ENCODE measurements around the gene AKAP12. TPM values are rescaled to one million over a fixed set of nuclear protein-coding genes. Genes with fewer than 3 reads are reported as not detected.
"Not testable (repeated sequence)": the region's sequence is repeated elsewhere in the genome, so short reads cannot be mapped to it uniquely, and the experiment has no call there.

The AKAP12 gene
- total RNA-seq, 1 donor from 2014 or later = 736 TPM

GRCh38 chr6:151353795-151354194 lies 114.0 kb downstream of the AKAP12 start:
- no peak for DNase-seq (ENCODE audit: low spot score in 2 of 2, unreplicated experiment in 2 of 2)
- no peaks in the 10 kb centered on the region for H3K27me3 Mint-ChIP-seq (ENCODE audit: low read depth)
- no peak overlapping the region for H3K27ac Mint-ChIP-seq
- no peak for TF ChIP-seq CTCF (IDR thresholded peaks at IDR 0.05; ENCODE audit: unreplicated experiment)
- H3K4me1 Mint-ChIP-seq = peaks cover 8% of the 10 kb centered on the region
- no peak overlapping the region for H3K4me3 Mint-ChIP-seq
- peaks cover 18% of the 10 kb centered on the region for H3K36me3 Mint-ChIP-seq
- no peaks in the 10 kb centered on the region for H3K9me3 Mint-ChIP-seq

DNA sequence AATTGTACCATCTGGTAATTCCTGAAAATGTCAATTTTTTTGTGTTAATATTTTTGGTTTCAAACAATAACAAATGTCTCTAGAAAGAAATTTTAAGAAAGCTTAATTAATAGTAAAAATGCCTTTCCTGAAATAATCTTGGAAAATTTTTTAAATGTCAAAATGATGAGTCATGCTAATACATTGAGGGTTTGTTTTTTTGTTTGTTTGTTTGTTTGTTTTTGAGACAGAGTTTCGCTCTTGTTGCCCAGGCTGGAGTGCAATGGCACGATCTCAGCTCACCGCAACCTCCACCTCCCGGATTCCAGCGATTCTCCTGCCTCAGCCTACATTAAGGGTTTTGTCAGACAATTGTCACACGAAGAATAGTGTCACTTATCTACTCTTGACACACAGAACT lies 117.2 kb downstream of the AKAP12 start:
- not testable (repeated sequence) for H3K27me3 Mint-ChIP-seq (ENCODE audit: low read depth); DNase-seq (ENCODE audit: low spot score in 2 of 2, unreplicated experiment in 2 of 2); H3K4me3 Mint-ChIP-seq; H3K9me3 Mint-ChIP-seq; H3K4me1 Mint-ChIP-seq
- peak overlapping the region; percentile 59 for H3K27ac Mint-ChIP-seq
- H3K36me3 Mint-ChIP-seq = peaks cover 18% of the 10 kb centered on the region

GRCh38 chr6:151357758-151358436 lies 118.1 kb downstream of the AKAP12 start:
- peak overlapping the region; percentile 80 for H3K27ac Mint-ChIP-seq
- no peak for TF ChIP-seq CTCF (IDR thresholded peaks at IDR 0.05; ENCODE audit: unreplicated experiment)
- DNase-seq (ENCODE audit: low spot score in 2 of 2, unreplicated experiment in 2 of 2) = no peak

DNA sequence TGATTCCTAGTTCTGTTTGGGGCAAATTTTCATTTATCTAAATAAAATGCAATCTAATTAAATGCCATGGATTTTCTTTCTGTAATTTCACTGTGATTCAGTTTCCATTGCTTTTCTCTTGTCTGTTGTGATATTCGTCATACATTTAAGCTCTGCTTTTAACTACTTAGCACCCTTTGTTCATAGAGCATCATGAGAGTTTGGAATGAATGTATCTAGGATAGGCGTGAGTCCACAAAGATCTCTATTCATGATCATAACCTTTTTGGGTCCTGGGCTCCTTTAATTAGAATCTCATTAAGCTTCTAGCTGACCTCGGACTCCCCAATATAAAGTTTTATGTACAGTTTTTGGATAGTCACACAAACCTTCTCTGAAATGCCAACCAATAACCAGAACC lies 118.7 kb downstream of the AKAP12 start:
- H3K27ac Mint-ChIP-seq = peak overlapping the region; percentile 80
- DNase-seq (ENCODE audit: low spot score in 2 of 2, unreplicated experiment in 2 of 2) = no peak
- peaks cover 9% of the 10 kb centered on the region for H3K4me1 Mint-ChIP-seq
- H3K9me3 Mint-ChIP-seq = no peaks in the 10 kb centered on the region
- no peak overlapping the region for H3K4me3 Mint-ChIP-seq
- H3K36me3 Mint-ChIP-seq = peaks cover 18% of the 10 kb centered on the region
- no peak for TF ChIP-seq CTCF (IDR thresholded peaks at IDR 0.05; ENCODE audit: unreplicated experiment)
- H3K27me3 Mint-ChIP-seq (ENCODE audit: low read depth) = no peaks in the 10 kb centered on the region

More at GRCh38 chr6:151357758-151358436, 118.1 kb downstream of the AKAP12 start:
- no peak overlapping the region for H3K4me3 Mint-ChIP-seq
- H3K27me3 Mint-ChIP-seq (ENCODE audit: low read depth) = no peaks in the 10 kb centered on the region
- peaks cover 18% of the 10 kb centered on the region for H3K36me3 Mint-ChIP-seq
- no peaks in the 10 kb centered on the region for H3K9me3 Mint-ChIP-seq
- H3K4me1 Mint-ChIP-seq = peaks cover 7% of the 10 kb centered on the region

DNA sequence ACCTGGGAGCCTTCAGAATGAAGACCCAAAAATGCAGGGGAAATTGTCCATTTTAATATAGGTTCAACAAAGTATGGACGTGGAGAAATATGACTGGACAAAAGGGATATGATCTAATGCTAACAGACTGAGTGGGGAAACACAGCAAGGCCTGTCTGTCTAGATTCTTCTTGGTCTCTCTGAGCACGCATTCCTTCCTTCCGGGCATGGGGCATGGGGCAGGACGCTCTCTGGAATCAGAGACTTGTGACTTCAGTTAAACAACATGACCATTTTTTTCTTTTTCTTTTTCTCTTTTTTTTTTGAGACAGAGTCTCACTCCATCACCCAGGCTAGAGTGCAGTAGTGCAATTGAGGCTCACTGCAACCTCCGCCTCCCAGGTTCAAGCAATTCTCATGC lies 119.7 kb downstream of the AKAP12 start:
- Mint-ChIP-seq H3K9me3 (no peaks in the 10 kb centered on the region), H3K4me3 (no peak overlapping the region), H3K27ac (peak overlapping the region; percentile 75), H3K4me1 (peaks cover 15% of the 10 kb centered on the region), H3K36me3 (peaks cover 19% of the 10 kb centered on the region), H3K27me3 (ENCODE audit: low read depth) (no peaks in the 10 kb centered on the region)
- TF ChIP-seq CTCF (IDR thresholded peaks at IDR 0.05; ENCODE audit: unreplicated experiment) = no peak
- DNase-seq (ENCODE audit: low spot score in 2 of 2, unreplicated experiment in 2 of 2) = no peak

DNA sequence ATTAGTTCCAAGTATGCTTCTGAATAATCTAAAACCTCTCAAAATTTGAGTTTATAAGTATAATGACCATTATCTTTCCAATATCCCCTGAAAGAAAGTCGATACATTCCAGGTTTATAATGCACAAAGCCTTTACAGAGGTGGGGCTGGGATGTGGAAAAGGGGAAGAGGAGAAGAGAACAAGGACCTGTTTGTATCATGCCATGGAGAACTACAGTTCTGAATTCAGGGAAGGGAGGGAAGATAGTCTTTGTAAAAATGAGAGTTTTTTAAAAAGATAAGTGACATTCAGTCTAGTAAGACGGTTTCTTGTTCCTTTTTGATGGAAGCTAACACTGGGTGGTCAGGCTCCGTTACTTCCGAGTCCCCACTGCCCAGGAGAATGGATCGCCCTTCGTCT lies 125.5 kb downstream of the AKAP12 start:
- TF ChIP-seq CTCF (IDR thresholded peaks at IDR 0.05; ENCODE audit: unreplicated experiment) = no peak
- Mint-ChIP-seq H3K4me1 (peaks cover 14% of the 10 kb centered on the region), H3K27me3 (ENCODE audit: low read depth) (no peaks in the 10 kb centered on the region), H3K9me3 (no peaks in the 10 kb centered on the region), H3K4me3 (no peak overlapping the region), H3K27ac (peak overlapping the region; percentile 60), H3K36me3 (peaks cover 25% of the 10 kb centered on the region)
- DNase-seq (ENCODE audit: low spot score in 2 of 2, unreplicated experiment in 2 of 2) = peak in 1 of 2 experiments; percentile 19
